ENCODE results near the gene ULBP3.
"Not testable (repeated sequence)": the region's sequence is repeated elsewhere in the genome, so short reads cannot be mapped to it uniquely, and the experiment has no call there.

Gene ULBP3

GRCh38 chr6:150043096-150043495 is 25.8 kb downstream of the ULBP3 start:
- no peak for DNase-seq (ENCODE audit: low read depth)

DNA sequence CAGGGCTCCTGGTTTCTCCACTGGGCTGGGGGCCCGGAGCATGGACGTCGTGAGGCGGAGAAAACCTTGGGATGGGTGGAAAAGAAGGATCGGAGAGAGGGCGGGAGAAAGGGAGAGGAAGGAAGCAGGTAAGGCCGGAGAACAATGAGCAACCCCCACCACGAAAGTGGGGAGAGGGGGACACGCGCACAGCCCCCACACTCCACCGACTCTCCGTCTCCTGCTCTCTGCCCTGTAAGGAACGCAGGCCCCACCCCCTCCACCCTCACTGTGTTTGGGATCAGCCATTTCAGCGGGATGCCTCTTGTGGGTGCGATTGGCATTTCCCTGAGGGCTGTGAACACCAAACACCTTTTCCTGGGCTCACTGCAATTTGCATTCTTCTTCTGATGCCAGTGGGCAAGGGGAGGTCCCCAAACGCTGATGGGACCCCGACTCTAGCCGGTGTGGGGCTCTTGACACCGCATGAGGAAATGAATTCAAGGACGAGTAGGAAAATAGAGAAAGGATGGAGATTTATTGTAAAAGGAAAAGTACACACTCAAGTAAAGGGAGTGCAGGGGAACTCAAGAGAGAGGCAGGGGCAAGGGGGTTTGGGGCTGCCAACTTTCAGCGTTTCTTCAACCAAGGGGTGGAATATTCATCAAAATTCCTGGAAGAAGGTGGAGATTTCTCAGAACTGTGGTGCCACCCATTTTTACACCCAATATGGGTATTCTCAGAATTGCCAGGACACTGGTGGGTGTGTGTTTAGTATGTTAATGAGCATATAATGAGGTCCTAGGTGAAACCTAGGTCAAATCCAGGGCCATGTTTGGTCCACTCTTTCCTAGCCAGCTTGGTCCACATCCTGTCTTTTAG is 30.5 kb downstream of the ULBP3 start:
- no peak for DNase-seq (ENCODE audit: low read depth)

DNA sequence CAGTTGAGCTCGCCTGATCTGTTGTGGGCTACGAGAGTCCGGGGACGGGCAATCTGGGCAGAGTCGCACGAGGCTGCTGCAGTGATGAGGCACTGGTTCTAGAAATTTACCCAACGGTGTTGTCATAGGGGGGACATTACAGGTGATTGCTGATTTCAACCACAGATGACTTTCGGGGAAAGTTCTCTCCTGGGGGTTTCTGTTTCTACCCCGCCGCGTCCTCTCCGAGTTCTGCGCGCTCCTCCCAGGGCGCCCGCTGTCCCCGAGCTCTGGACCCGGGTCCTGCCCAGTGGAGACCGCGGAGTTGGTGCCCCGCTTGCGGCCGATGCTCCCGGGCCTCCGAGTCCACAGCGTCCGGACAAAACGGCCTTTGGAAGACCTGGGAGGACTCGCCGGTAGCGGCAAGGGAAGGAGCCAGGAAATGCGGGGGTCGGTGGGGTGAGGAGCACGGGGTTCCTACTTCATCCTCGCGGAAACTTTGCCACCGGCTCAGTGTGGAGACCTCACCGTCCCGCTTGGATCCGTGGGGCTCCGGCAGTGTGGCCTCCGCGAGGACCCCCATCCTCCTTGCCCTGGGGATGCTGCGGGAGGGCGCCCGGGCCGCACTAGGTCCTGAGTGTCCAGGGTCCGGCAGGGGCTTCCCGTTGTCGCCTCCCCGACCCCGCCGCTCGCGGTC is 31.3 kb downstream of the ULBP3 start:
- no peak for DNase-seq (ENCODE audit: low read depth)

DNA sequence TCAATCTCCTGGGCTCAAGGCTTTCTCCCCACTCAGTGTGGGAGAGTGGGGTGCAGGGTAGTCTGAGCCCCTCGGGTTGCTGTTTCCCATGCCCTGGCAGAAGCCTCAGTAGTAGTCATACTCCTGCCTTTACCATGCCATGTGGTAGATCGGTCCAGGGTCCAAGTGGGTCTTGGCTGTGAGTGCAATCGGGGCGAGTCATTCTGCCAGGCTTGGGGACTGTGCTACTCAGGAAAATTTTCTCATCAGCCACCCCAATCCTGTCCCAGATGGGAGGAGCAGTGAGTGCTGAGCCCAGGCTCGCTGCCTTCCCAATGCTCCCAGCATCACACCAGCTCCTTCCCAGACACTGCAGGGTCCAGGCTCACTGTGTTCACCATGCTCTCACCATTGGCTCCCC is 32.8 kb downstream of the ULBP3 start:
- DNase-seq (ENCODE audit: low read depth), result no peak

GRCh38 chr6:150033207-150033771 is 35.6 kb downstream of the ULBP3 start:
- no peak for DNase-seq (ENCODE audit: low read depth)

DNA sequence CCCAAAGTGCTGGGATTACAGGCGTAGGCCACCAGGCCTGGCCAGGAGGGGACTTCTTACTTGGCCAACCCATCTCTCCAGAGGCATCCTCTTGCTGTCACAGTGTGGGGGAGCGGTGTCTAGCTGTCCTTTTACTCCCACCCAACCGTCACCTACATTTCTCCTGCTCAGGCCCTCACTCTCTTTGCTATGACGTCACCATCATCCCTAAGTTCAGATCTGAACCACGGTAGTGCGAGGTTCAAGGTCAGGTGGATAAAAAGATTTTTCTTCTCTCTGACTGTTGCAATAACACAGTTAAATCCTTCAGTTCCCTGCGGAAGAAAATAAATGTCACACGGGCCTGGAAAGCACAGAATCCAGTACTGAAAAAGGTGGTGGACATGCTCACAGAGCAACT is 36.3 kb downstream of the ULBP3 start:
- no peak for DNase-seq (ENCODE audit: low read depth)

DNA sequence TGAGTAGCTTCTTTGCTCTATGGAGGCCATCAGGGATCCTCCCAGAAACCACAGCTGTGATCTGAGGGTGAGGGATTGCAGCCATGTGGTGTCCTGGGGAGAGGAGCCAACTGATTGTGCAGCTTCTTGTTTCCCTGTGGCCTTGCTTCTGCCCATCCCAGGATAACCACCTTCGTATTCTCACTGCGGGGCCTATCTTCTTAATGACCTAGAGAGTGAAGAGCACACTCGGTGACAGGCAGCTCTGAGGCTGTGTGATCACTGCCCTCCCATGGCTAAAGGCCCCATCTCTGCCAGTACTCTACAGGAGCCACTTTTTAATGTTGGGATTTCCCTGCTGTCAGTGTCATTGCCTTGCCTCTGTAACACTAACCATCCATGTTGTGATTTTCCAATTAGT is 38.3 kb downstream of the ULBP3 start:
- DNase-seq (ENCODE audit: low read depth), result no peak

- DNase-seq (ENCODE audit: low read depth), result no peak
These were observed 39.2 kb downstream of the ULBP3 start for GRCh38 chr6:150029749-150030148.

- DNase-seq (ENCODE audit: low read depth), result no peak
These were observed 39.6 kb downstream of the ULBP3 start for GRCh38 chr6:150029276-150029675.

- DNase-seq (ENCODE audit: low read depth), result no peak
These were observed 40.1 kb downstream of the ULBP3 start for GRCh38 chr6:150028799-150029198.

- DNase-seq (ENCODE audit: low read depth), result no peak
These were observed 40.9 kb downstream of the ULBP3 start for GRCh38 chr6:150027806-150028565.

GRCh38 chr6:150026976-150027805 is 41.7 kb downstream of the ULBP3 start:
- no peak for DNase-seq (ENCODE audit: low read depth)

DNA sequence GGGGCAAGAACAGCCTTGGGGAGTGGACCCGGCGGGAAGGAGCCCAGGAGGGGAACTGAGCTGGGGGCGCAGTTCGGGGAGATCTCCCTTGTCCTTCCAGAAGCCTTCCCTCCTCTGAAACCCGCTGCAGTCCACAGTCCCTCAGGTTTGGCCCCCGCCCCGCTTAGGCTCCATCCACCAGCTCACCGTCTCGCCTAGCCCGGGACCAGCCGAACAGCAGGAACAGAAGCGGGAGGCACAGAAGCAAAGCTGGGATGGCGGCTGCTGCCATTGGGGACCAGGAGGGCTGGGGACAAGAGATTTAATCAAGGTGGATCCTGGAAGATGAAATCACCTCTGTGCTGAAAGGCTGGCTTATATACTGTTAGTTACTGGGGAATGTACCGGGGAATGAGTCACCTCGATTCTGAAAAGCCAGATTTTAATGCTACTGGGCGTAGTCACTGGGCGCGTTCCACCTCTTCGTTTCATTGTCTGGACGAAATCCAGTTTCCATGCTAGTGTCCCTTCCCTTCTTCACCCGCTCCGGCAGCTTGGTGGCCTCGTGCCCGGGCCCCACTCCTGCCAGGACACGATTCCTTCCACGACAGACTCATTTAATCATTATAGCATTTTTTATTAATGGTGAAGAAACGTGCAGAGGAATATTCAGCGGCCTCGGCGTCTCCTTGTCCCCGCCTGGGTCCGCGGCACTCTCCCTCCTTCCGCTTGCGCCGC is 43.6 kb downstream of the ULBP3 start, which contains the start of gene RAET1L:
Gene RAET1L (minus strand): TSS at position 332 of the 717 bp plus-strand sequence. CDS start 61 bp downstream, at position 271.
- no peak for DNase-seq (ENCODE audit: low read depth)

- no peak for DNase-seq (ENCODE audit: low read depth)
These were observed 44.2 kb downstream of the ULBP3 start for GRCh38 chr6:150024646-150025155.

DNA sequence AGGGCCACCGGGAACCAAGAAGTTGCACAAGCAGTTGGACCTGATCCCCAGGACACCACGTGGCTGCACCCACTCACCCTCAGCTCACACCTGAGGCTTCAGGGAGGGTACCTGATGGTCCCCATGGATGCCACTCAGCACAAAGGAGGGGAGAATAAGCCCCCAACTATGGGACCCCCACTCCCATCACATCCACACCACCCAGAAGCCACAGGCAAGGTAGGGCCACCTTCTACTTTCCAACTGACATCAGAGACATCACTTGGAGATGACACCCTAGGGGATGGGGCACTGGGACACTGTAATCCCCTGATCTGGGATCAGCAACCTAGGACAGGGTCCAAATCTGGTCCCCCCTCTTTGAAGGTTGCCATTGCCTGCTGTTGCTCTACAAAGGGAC is 44.9 kb downstream of the ULBP3 start:
- not testable (repeated sequence) for DNase-seq (ENCODE audit: low read depth)

DNA sequence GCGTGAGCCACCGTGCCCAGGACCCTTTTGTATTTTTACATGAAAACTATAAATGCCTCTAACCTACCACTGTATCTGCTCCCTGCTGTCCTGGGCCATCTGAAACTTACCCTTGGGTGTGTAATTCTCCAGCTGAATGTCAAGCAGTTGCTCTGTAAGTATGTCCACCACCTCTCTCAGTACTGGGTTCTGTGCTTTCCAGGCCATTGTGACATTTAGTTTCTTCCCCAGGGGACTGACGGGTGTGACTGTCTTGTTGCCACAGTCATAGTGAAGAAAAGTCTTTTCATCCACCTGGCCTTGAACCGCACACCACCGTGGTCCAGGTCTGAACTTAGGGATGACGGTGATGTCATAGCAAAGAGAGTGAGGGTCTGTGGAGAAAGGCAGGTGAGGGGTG is 47.1 kb downstream of the ULBP3 start:
- not testable (repeated sequence) for DNase-seq (ENCODE audit: low read depth)

GRCh38 chr6:150018846-150019580 is 49.9 kb downstream of the ULBP3 start:
- no peak for DNase-seq (ENCODE audit: low read depth)

- not testable (repeated sequence) for DNase-seq (ENCODE audit: low read depth)
These were observed 51.8 kb downstream of the ULBP3 start for GRCh38 chr6:150017186-150017521.

- DNase-seq (ENCODE audit: low read depth), result no peak
These were observed 52.4 kb downstream of the ULBP3 start for GRCh38 chr6:150016324-150017185.
